Measurements from ENCODE around the gene POLR3C. TPM values are rescaled to one million over a fixed set of nuclear protein-coding genes. Genes with fewer than 3 reads are reported as not detected.
A peak's percentile ranks its signal among the peaks of the same experiment; 100 is the strongest.
"Not testable (repeated sequence)": the region's sequence is repeated elsewhere in the genome, so short reads cannot be mapped to it uniquely, and the experiment has no call there.

POLR3C gene
- total RNA-seq, 1 experiment from 2014 or later = 14.8 TPM

DNA sequence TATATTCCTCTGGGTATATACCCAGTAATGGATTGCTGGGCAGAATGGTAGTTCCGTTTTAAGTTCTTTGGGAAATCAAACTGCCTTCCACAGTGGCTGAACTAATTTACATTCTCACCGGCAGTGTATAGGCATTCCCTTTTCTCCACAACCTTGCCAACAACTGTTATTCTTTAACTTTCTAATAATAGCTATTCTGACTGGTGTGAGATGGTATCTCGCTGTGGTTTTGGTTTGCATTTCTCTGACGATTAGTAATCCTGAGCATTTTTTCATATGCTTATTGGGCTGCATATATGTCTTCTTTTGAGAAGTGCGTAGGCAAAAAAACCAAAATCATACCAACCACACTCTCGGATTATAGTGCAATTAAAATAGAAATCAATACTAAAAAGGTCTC, 5.9 kb upstream of the POLR3C start:
- DNase-seq (ENCODE audit: low spot score) = peak; percentile 29

DNA sequence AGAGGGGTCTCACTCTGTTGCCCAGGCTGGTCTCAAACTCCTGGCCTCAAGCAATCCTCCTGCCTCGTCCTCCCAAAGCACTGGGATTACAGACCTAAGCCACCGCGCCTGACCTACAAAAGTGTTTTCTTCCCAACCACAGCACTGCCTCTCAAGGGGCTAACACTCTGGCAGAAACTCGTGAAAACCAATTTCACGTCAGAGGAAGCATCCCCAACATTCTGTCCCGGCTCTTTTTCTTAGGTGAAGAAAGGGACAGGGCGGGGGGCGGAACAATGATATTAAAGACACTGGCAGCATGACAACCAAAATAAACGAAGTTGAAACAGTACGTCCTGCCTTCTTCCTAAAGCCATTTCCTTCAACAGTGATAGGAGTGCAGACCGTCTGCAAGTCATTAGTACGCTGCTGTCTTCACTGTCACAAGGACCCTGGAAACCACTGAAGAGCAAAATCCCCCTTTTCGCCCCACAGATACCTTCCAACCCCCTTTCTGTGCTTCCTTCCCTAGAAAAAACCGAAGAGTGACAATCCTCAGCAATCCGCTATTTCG, 1.1 kb upstream of the POLR3C start:
- DNase-seq (ENCODE audit: low spot score) = not testable (repeated sequence)

DNA sequence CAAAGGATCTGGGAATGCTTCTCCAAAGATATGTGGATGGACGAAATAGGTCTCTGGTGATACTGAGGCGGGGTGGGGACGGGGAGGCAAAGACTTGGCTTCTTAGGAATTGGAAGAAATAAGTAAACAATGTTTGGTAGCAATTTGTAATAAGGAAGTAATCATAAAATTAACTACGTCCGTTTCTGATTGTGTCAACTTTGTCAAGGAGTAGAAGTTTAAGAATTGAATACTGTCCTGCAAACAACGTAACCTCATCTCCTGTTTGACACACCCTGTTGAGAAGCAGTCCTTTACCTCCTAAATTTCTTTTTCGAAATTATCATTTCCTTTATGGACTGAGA, 471 bp downstream of the POLR3C start:
- DNase-seq (ENCODE audit: low spot score) = no peak

DNA sequence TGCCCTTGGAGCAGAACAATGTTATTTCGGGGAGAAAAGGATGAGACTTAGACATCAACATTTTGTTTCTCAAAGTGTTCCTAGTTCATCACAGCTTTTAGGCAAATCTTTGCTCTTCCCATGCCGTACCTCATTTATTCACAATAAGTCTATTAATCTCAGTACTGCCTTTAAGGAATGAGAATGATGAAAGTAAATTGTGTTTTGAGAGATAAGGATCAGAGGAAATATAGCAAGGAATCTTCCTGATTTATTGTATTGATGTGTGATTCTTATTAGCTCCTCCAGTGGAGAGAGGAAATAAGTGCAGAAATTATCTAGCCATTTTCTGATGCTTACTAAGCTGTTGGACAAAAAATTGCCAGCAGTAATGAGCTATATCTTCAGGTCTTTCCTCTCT, 2.0 kb downstream of the POLR3C start:
- no peak for DNase-seq (ENCODE audit: low spot score)

DNA sequence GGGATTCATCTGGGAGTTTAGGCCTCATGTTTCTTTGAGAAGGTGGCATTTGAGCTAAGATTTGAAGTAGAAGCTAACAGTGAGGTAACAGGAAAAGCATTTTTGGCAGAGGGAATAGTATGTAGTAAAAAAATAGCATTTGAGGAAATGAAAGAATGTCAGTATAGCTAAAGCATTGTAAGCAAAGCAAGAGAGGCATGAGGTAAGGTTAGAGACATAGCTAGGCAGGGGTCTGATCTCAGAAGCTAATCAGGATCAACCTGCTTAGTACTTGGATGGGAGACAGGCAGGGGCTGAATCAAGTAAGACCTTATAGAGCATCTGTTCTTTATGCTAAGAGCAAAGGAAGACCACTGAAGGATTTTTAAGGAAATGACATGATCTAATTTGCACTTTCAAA, 4.0 kb downstream of the POLR3C start:
- DNase-seq (ENCODE audit: low spot score) = no peak

DNA sequence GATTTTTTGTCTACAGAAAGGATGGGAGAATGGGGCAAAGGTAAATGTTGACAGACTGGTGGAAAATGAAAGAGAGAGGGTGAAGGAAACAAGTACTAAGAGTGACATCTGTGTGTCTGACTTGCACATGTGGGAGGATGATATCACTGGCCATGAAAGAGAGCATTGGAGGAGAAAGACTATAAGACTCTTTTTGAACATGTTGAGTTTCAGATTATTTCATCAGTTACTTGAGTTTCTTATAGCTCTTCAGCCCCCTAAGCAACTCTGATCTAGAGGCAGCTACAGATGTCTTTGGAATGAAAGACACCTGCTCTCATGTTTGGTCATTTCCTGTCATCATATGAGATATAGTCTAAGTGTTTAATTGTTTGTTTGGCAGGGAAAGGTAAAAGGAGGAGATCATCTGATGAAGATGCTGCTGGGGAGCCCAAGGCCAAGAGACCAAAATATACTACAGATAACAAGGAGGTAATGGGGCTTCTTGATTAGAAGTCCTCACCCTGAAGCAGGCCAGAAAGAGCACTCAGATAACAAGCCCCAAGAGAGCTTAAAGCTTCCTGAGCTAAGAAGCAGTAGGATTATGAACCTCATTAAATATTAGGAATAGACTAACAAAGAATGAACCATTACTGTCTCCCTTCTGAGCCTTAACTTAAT, 4.5 kb downstream of the POLR3C start:
- no peak for DNase-seq (ENCODE audit: low spot score)

DNA sequence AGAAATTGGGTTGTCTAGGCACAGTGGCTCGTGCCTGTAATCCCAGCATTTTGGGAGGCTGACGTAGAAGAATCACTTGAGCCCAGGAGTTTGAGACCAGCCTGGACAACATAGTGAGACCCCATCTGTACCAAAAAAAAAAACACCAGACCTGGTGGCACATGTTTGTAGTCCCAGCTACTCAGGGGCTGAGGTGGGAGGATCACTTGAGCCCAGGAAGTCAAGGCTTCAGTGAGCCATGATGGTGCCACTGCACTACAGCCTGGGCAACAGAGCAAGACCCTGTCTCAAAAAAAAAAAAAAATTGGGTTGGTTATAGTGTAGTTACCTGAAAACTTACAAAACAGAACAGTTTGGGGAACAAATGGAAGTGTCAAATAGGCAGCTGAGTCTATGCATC, 6.8 kb downstream of the POLR3C start:
- DNase-seq (ENCODE audit: low spot score) = not testable (repeated sequence)

DNA sequence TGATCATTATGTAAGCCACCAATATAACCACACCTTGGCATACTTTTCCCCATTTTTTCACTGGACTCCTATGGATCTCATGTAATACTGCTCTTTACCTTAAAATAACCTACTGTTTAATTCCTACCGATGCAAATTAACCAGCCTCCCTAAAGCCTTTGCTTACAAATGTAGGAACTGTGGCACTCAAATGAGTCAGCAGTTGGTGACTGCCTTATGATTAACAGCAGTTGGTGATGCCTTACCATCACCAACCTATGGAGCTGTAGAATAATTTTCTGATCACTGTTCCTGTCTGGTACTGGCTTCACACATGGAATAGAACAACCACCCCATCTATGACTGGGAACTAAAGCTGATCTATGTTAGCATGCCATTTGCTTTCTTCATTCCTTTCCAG, 13.7 kb downstream of the POLR3C start:
- no peak for DNase-seq (ENCODE audit: low spot score)

DNA sequence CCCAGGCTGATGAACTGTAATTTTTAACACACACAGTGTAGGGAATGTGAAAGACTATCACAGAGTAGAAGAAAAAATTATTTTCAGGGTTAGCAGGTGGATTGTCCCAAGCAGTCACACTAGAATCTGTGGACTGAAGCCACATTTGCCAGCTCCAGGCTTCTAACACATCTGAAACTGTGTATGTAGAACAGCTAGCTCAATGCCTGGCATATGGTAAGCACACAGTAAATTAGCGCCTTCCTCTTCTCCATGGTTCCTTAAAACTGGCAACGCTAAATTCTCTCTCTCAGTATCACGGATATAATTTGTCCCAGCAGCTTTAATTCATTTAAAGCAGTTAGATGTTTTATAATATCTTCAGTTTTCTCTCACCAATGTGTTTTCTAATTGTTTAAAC, 19.0 kb downstream of the POLR3C start:
- no peak for DNase-seq (ENCODE audit: low spot score)

DNA sequence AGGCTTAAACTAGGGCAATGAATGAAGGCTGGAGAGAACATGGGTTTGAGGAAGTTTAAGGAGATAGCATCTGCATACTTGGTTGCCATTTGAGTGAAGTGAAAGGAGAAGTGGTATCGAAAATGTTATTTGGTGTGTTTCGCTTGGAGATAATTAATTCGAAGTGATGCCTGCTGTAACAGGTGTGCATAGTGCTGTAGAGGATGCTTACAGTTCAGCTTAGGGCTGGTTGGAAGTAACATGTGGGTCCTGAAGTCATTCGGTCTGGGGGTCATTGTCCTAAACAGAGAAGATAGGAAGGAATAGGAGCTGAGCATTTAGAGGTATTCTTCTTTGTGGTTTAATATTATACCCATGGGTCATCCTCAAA, 21.1 kb downstream of the POLR3C start:
- DNase-seq (ENCODE audit: low spot score) = no peak

DNA sequence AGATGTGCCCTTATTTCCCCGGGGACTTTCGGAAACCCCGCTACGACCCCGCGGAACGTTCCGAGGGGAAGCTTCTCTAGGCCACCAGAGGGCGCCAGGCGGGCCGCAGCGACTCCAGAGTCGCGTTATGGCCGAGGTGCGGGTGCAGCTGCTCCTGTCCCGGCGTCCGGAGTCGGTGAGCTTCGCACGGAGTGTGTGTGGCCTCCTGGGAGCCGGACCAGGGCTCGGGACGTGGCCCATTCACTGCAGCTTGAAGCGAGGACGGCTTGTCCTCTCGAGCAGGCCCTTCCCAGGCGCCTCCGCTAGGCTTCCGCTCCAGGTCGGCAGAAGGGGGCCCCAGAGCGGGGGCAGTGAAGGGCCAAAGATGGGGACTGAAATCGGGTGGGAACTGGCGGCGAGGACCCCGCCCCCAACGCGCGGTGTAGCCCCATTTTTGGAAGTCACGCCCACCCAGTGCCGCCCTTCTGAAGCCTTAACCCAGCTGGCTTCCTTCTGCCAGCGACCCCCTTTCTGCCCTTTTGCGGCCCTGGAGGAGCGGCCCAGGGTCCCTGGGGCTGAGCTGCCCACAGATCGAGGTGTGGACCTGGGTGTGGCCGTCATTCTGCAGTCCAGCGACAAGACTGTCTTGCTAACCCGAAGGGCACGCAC, 21.6 kb downstream of the POLR3C start, which contains the start of gene NUDT17:
Gene NUDT17, plus strand, starts transcription at position 117 of the 648 bp plus-strand sequence. Its CDS starts 11 bp downstream, at position 128.
- peak; percentile 85 for DNase-seq (ENCODE audit: low spot score)

DNA sequence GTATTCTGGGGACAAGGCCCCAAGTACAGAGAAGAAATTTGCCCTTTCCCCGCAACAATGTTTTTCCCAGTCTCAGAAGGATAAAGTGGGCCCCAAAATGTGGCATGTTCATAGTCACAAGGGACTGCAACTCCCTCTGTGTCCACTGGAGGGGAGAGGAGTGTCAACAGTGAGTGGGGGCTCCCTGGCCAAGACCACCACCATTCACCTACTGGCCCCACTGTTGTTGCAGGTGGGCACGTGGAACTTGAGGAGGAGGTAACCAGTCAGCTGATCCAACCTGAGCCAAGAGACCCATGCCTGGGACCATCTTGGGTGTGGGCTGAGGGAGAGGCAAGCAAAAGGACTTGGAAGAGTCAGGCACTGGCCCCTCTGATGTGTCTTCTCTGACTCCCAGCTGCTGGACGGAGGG, 22.2 kb downstream of the POLR3C start:
- DNase-seq (ENCODE audit: low spot score) = peak; percentile 53

DNA sequence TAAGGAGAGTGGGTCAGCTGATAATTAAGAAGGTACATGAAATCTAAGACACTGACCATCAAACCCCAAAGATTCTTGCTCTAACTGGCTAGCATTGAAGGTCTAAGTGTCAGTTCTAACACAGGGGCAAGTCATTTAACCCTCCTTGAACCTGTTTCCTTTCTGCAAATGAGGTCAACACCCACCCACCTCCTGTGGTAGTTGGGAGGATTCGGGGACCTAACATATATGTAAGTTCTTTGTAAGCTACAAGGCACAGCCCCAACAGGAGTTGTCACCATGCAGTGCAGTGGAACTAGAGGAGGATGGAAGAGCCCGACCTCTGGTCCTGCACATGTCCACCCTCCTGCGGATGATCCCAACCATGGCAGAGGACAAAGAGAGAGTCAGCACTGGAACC, 23.8 kb downstream of the POLR3C start:
- no peak for DNase-seq (ENCODE audit: low spot score)

DNA sequence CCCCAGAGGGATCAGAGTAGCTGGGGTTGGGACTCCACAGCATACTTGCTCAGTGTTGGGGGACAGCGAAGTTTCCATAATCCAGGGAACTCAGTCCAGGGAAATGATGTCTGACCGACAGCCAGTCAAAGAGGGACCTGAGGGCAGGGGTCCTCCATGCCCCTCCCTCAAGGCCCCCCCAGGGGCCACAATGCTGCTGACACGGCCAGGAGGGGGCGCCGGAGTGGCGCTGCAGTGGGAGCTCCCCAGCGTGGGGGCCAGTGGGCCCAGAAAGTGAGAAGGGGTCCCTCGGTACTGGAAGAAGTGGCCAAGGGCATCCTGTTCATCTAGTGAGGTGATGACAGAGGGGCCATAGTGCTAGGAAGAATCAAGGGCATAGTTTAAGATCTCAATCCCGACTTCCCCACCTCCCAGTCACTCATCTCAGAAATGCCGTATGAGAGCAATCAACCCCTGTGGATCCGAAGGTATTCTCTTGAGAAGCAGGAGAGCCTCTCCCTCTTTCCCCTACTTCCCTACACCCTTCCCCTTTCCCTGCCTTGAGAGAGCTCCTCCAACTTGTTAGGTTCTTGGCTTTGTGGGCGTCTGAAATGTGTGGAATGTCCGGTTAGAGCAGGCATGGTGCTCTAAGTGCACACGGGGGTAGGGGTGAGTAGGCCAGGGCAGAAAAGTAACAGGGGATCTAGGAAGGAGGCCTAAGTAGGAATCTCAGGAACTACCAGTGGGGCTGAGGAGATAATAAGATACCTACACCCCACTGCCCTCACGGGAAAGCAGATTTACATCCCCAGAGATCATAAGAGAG, 25.6 kb downstream of the POLR3C start:
- DNase-seq (ENCODE audit: low spot score) = no peak

DNA sequence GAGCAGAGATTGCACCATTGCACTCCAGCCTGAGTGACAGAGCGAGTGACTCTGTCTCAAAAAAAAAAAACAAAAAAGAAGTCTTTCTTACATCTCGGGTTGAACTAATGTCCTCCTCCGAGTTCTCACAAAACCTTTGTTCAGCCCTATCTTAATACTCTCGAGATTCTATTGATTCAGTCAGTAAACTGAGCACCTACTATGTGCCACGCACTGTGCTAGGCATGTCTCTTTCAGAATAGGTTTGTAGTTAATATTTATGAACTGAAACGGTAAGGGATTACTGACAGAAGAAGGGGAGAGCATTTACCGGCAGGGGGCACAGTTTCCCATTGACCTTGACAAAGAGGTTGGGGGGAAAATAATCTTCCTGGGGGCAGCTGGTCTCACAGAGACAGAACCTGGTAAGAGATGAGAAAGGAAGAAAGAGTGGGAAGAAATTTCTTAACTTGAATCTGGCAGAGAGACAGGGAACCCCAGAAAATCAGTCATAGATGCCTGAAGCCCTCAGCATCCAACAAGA, 31.5 kb downstream of the POLR3C start:
- DNase-seq (ENCODE audit: low spot score) = no peak

DNA sequence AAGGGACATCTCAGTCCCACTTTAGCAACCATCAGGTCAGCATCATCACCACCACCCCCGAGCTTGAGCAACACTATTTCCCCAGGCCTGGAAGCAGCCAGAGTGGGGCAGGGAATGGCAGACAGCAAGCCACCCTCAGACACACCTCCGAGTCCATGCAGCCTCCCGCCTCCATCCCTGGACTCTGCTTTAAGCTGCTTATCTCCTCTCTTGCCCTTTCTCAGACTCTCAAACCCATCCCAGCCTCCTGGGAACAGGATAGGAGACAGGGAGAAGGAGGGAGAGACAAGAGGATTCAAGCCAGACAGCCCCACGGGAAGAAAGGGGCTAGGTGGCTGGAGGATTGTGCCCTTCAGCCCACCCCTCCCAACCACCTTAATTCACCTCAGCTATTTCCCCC, 33.2 kb downstream of the POLR3C start:
- DNase-seq (ENCODE audit: low spot score) = no peak

DNA sequence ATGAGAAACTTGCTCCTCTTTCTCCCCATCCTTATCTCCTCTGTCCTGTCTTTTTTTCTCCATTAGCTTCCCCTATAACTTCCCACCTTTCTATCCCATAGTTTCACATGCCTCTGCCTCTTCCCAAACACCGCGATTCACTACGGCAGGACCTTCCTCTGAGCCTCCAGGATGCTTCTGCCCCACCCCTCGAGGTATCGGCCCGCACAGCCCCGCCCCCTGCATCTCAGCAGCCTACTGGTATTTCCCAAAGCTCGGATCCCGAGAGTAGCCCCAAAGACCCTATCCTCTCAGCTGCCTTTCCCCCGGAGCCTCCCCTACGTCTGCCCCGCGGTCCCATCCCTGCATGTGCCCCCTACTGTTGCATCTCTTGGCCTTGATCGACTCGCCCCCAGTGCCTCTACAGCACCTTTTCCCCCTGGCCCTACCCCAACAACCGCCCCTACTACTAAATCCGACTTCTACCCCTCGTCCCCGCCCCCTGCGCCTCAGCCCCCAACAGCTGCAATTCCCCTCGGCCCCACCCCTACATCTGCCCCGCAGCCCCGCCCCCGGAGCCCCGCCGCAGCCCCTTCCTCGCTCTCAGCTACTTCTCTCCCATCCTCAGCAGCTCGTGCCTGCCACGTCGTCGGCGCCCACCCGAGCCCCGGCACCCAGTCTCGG, 34.4 kb downstream of the POLR3C start:
- DNase-seq (ENCODE audit: low spot score) = peak; percentile 30

DNA sequence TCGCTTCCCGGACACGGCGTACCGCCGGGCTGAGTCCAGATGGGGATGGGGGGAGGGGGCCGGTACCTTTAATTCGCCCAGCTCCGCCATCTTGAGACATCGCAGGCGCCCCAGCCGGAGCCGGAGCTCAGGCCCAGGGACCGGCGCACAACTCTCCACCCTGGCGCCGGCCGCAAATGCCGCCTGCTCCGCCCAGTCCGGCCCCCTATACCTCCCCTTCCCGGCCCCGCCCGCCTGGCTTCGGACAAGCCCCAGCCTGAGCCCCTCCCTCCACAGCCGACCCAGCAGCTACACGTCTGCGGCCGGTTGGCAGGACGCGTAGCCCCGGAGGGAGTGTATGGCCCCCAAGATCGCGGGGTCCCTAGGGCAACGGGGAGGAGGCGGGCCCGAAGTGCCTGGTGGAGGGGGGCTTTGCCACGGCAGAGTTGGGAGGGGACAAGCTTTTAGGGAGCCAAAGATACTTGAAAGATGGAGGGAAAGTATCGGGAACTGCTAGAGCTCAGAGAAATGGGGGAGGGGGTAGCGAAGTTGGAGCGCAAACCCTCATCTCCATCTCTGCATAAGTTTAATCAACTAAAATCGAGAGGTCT, 35.0 kb downstream of the POLR3C start, which contains the start of gene PIAS3:
Gene PIAS3, minus strand, starts transcription at position 181 of the 590 bp plus-strand sequence. Its CDS starts 91 bp downstream, at position 90.
- DNase-seq (ENCODE audit: low spot score) = peak; percentile 89

DNA sequence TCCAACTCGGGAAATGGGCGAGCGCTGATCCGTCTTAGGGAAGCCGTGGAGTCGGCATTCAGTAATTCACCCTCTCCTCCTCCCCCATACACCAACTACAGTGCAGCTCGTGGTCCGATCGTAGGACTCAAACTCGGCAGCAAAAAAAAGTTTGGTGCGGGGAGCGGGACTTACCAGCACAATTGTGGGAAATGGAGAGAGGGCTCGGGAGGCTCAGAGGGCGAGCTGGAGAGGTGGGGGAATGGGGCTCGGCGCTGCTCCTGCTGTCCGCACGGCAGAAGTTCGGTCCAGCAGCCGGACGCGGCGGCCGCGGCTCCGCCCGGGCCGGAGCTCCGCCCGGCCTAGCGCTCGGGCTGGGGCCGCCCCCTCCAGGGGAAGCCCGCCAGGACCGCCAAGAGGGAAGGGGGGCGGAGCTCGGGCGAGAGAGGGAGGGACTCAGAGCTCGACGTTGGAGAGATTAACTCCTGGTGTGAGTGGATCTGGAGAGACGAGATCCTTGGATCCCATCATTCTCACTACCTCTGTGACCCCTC, 35.6 kb downstream of the POLR3C start:
- peak; percentile 89 for DNase-seq (ENCODE audit: low spot score)

DNA sequence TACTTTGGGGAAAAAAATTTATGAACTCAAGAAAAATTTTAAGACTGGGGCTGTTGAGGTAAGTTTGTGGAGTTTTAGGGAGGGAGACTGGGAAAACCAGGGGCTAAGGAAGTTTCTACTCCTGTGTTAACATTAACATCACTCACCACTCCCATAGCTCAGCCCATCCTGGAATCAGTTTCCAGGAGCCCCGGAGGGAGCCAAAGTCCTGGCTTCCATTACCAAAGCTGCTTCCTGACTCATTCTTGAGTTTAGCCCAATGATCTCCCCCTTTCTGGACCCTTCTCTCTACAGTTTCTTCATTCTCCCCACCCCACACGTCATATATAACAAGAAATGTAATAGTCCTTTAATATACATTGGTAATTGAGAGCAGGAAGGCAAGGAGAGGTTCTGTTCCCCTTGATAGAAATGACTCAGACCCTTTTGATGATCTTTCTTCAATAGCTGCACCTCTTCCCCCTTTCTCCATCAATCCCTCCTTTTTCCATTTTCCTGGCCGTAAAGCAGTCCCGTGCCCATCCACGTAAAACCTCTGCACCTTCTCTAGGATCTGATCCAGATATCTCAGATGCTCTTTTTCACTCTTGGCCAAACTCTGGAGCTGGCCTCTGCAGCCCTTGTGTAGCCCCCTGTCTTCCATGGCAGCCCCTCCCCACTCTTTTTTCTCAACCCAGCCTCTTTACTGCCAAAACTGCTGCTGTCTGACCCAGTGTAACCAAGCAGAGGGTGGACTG, 39.5 kb downstream of the POLR3C start:
- DNase-seq (ENCODE audit: low spot score) = no peak

Measured in HT-29 (cell line).